Thyroid gland (tissue), 4 donors: Measurements from ENCODE around the gene ABCA2. TPM values are rescaled to one million over a fixed set of nuclear protein-coding genes. Genes with fewer than 3 reads are reported as not detected.

Experiments used
- DNase-seq, 2 donors: peaks; one replicate each; pipeline ENCODE4 v3.0.0-alpha.2; 2019
- H3K27ac ChIP-seq, 3 donors: fragments of 200-600 bp; sonication (generic); 1 replicate in 2 of 3; 2 replicates in 1 of 3; pipeline ENCODE4 v1.5.1; 2016 to 2019; ENCODE audit warnings: mild to moderate bottlenecking in 1 of 3, moderate library complexity in 1 of 3
- H3K27me3 ChIP-seq: fragments of 200-600 bp; sonication (generic); one replicate; pipeline ENCODE4 v1.5.1; 2019
- H3K36me3 ChIP-seq, 2 donors: fragments of 200-600 bp; sonication (generic); one replicate each; pipeline ENCODE4 v1.5.1; 2016 to 2019
- H3K4me1 ChIP-seq, 2 donors: fragments of 200-600 bp; sonication (generic); one replicate each; pipeline ENCODE4 v1.5.1; 2017 to 2019
- H3K4me3 ChIP-seq, 3 donors: fragments of 200-600 bp; sonication (generic); replicated peaks in 1 of 3; 1 replicate in 2 of 3; 2 replicates in 1 of 3; pipeline ENCODE4 v1.5.1; 2016; ENCODE audit warnings: mild to moderate bottlenecking in 1 of 3
- H3K9me3 ChIP-seq: fragments of 200-600 bp; sonication (generic); one replicate; pipeline ENCODE4 v1.5.1; 2017
- CTCF ChIP-seq, 6 experiments: fragments of 200-600 bp in 3 of 6; fragments of 450-650 bp in 3 of 6; sonication (generic) in 3 of 6; IDR thresholded peaks; one replicate each; pipeline ENCODE4 v1.5.1; 2016 to 2019; ENCODE audit warnings: antibody characterized with exemption in 6 of 6, mild to moderate bottlenecking in 2 of 6, inconsistent platforms in 1 of 6, moderate library complexity in 1 of 6
- POLR2A ChIP-seq, 2 donors: fragments of 450-650 bp; IDR thresholded peaks; one replicate each; pipeline ENCODE4 v1.6.1; 2017; ENCODE audit warnings: antibody characterized with exemption in 2 of 2, mild to moderate bottlenecking in 2 of 2, moderate library complexity in 1 of 2
- WGBS, 2 donors: methylation state at CpG; one replicate each; pipeline ENCODE4 v1.1.5; 2017; 5-methylcytosine and 5-hydroxymethylcytosine counted together
- intact Hi-C: fragments of 100-400 bp; cut with DNase I; formaldehyde crosslinking; loops from one replicate; pipeline ENCODE4 v1.15.1; 2023
- total RNA-seq, 4 donors: library from RNA; depleted of rRNA; stranded (reverse); fragments of >200 nt; gene quantifications; one replicate each; pipeline ENCODE4 v1.2.3, GENCODE V29; 2016

Gene ABCA2
- total RNA-seq, 4 donors from 2014 or later = 36.8 to 59.7 (median 50.2) TPM

GRCh38 chr9:136961279-136962065 lies 66.6 kb downstream of the ABCA2 start:
- no peak for TF ChIP-seq POLR2A (IDR thresholded peaks at IDR 0.05)
- TF ChIP-seq CTCF (IDR thresholded peaks at IDR 0.05) = no peak
- no peak overlapping the region for H3K4me3 ChIP-seq
- H3K4me1 ChIP-seq = peaks cover 4 to 30% of the 10 kb centered on the region in 2 donors
- no peaks in the 10 kb centered on the region for H3K9me3 ChIP-seq
- no peaks in the 10 kb centered on the region for H3K27me3 ChIP-seq
- no peak for DNase-seq
- 76 to 82% methylated on average over 4 to 16 of the region's 23 CpGs for WGBS, 2 donors
- H3K27ac ChIP-seq = no peak overlapping the region
- no peaks in the 10 kb centered on the region for H3K36me3 ChIP-seq
- intact Hi-C loops = no loop called here

- Histone ChIP-seq H3K4me3 (no peak overlapping the region), H3K4me1 (peaks cover 4 to 25% of the 10 kb centered on the region in 2 donors)
- WGBS, 2 donors = 77 to 84% methylated on average over 9 to 12 of the region's 15 CpGs
Observed at GRCh38 chr9:136960938-136961275, 67.1 kb downstream of the ABCA2 start.

GRCh38 chr9:136960212-136960937 lies 67.7 kb downstream of the ABCA2 start:
- Histone ChIP-seq H3K27ac (no peak overlapping the region), H3K4me1 (peaks cover 4 to 23% of the 10 kb centered on the region in 2 donors), H3K27me3 (no peaks in the 10 kb centered on the region), H3K9me3 (no peaks in the 10 kb centered on the region), H3K4me3 (no peak overlapping the region), H3K36me3 (no peaks in the 10 kb centered on the region)
- 69 to 75% methylated on average over 14 to 16 of the region's 19 CpGs for WGBS, 2 donors
- peak; percentile 47 to 57 for DNase-seq
- TF ChIP-seq POLR2A (IDR thresholded peaks at IDR 0.05) (no peak), CTCF (IDR thresholded peaks at IDR 0.05) (no peak)
- intact Hi-C loops = no loop called here

More at GRCh38 chr9:136960938-136961275, 67.1 kb downstream of the ABCA2 start:
- Histone ChIP-seq H3K27ac (no peak overlapping the region), H3K9me3 (no peaks in the 10 kb centered on the region), H3K36me3 (no peaks in the 10 kb centered on the region), H3K27me3 (no peaks in the 10 kb centered on the region)
- DNase-seq = no peak
- intact Hi-C loops = no loop called here
- TF ChIP-seq POLR2A (IDR thresholded peaks at IDR 0.05) (no peak), CTCF (IDR thresholded peaks at IDR 0.05) (no peak)

- Histone ChIP-seq H3K9me3 (no peaks in the 10 kb centered on the region), H3K4me1 (peaks cover 4 to 24% of the 10 kb centered on the region in 2 donors), H3K36me3 (no peaks in the 10 kb centered on the region), H3K27ac (no peak overlapping the region), H3K4me3 (no peak overlapping the region), H3K27me3 (no peaks in the 10 kb centered on the region)
- no peak for DNase-seq
- no peak for TF ChIP-seq CTCF (IDR thresholded peaks at IDR 0.05)
- no peak for TF ChIP-seq POLR2A (IDR thresholded peaks at IDR 0.05)
- intact Hi-C loops = no loop called here
- WGBS, 2 donors = 79 to 86% methylated on average over 17 to 18 of the region's 28 CpGs
Observed at GRCh38 chr9:136958898-136959850, 68.9 kb downstream of the ABCA2 start.
